Measurements from ENCODE around the gene PGAP6. TPM values are rescaled to one million over a fixed set of nuclear protein-coding genes. Genes with fewer than 3 reads are reported as not detected.
"Not testable (repeated sequence)": the region's sequence is repeated elsewhere in the genome, so short reads cannot be mapped to it uniquely, and the experiment has no call there.

PGAP6 gene, protein sequence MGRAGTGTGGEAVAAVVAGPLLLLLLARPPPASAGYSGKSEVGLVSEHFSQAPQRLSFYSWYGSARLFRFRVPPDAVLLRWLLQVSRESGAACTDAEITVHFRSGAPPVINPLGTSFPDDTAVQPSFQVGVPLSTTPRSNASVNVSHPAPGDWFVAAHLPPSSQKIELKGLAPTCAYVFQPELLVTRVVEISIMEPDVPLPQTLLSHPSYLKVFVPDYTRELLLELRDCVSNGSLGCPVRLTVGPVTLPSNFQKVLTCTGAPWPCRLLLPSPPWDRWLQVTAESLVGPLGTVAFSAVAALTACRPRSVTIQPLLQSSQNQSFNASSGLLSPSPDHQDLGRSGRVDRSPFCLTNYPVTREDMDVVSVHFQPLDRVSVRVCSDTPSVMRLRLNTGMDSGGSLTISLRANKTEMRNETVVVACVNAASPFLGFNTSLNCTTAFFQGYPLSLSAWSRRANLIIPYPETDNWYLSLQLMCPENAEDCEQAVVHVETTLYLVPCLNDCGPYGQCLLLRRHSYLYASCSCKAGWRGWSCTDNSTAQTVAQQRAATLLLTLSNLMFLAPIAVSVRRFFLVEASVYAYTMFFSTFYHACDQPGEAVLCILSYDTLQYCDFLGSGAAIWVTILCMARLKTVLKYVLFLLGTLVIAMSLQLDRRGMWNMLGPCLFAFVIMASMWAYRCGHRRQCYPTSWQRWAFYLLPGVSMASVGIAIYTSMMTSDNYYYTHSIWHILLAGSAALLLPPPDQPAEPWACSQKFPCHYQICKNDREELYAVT
- total RNA-seq: 10 to 100 TPM; 24.7 to 28.9 TPM
- long read RNA-seq, donor 1, transcript TMEM8A-204 (13 exons, 3,691 nt): major isoform, 16 of 32 reads
- long read RNA-seq, donor 1, partial matches to known transcripts: 9 of 32 reads
- long read RNA-seq, donor 1, other reads (novel, unspliced or antisense): 7 of 32 reads
- long read RNA-seq, donor 2, partial matches to known transcripts: 32 of 35 reads
- long read RNA-seq, donor 2, other reads (novel, unspliced or antisense): 3 of 35 reads

DNA sequence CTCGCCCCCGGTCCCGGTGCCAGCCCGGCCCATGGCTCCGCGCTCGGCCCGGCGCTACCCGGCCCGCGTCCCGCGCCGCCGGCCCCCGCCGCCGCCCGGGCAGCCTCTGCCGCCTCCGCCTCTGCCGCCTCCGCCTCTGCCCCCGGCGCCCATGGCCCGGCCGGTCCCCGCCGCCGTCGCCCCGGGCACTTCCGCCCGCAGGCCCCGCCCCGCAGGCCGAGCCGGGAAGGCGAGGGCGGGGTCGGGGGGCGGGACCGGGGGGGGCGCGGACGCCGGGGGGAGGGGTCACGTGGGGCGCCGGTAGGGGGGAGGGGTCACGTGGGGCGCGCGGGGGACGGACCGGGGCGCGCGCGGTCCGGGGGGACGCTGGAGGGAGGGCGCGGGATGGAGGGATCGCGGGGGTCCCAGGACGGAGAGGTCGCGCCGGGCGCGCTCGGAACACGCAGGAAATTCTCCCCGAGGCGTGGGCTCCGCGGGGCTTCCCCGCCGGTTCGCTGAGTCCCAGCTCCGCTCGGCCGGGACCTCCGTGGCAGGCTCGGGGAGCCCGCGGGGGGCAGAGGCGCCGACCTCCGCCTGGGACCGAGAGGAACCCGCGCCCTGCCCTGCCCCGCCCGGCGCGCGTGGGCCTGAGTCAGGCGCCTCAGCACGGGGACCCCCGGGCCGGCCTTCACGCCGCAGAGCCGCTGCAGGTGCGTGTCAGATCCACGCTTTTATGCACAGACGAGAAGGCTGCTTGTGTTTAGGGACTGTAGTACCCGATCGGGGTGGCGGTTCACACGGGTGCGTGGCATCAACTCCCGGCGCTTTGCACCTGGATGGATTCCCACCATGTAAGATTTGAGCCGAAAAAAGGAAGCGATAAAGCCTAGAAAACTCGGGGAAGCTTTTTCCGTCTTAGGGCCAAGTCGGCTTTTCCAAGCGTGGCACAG is at the start of gene PGAP6:
Gene PGAP6, minus strand, starts transcription at position 190 of the 929 bp plus-strand sequence. Its CDS starts 157 bp downstream, at position 33.
- intact Hi-C loops (cut with DNase I): no loop called here
- DNase-seq (ENCODE audit: low spot score): peak; percentile 84

DNA sequence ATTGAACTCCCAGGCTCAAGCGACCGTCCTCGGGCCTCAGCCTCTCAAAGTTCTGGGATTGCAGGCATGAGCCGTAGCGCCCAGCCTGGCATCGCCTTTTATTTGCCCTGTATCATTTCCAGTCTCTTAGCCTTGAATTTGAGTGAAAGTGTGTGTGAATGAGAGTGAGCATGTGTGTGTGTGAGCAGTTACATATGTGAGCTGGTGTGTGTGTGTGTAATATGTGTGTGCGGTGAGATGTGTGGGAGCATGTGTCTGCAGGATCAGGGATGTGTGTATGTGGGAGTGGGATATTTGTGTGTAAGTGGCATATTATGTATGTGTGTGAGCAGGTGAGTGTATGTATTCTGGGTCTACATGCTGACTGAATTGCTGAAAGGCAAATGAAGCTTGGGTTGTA is 49.1 kb upstream of the PGAP6 start:
- intact Hi-C loops (cut with DNase I): no loop called here
- no peak for DNase-seq (ENCODE audit: low spot score)

DNA sequence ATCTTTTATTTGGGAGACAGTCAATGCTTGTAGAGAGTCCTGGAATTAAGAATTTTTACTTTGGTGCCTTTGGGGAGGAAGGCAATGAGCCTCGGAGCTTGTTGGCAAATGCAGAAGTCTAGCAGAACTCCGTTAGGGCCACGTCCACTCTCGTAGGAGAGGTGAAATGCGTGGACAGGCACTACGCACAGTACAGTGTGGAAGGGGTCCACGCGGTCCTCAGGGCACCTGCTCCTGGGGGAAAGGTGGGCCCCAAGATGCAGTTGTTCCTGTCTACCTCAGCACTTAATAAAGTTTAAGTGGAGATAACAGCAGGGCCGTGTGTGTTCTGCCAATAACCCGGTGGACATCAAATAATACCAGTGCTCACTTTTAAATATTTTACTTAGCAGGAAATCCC is 45.5 kb upstream of the PGAP6 start:
- intact Hi-C loops (cut with DNase I): no loop called here
- no peak for DNase-seq (ENCODE audit: low spot score)

DNA sequence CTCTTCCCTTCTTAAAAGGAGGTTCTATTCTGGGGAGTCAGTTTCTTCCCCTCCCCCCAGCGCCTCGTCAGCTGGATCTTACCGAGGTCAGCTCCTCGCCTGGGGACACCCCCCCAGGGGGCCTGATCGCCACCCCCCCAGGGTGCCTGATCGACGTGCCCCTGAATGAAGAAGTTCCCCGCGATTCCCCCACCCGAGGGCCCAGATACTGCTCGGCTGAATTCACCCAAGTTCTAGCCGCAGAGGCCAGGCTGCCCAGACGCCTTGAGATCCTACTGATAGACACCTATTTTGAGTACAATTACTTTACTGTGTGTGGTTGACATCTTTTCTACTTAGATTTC is 45.1 kb upstream of the PGAP6 start:
- DNase-seq (ENCODE audit: low spot score): no peak
- intact Hi-C loops (cut with DNase I): no loop called here

DNA sequence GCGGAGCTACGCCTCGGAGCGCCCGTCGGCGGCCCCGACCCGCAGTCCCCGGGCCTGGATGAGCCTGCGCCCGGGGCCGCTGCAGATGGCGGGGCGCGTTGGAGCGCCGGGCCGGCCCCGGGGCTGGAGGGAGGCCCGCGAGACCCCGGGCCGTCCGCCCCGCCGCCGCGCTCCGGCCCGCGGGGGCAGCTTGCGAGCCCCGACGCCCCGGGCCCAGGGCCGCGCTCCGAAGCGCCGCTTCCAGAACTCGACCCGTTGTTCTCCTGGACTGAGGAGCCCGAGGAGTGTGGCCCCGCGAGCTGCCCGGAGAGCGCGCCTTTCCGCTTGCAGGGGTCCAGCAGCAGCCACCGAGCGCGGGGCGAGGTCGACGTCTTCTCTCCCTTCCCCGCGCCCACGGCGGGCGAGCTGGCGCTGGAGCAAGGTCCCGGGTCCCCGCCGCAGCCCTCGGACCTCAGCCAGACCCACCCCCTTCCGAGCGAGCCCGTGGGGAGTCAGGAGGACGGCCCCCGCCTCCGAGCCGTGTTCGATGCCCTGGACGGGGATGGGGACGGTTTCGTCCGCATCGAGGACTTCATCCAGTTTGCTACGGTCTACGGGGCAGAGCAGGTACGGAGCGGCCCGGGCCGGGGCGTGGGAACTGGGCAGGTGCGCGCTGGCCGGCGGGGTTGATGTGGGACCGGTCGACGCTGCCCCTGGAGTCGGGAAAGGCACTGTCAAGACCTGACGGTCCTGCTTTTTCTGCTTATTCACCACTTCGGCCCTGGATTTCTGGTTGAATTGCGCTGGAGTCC is 44.5 kb upstream of the PGAP6 start:
- intact Hi-C loops (cut with DNase I): no loop called here
- DNase-seq (ENCODE audit: low spot score): no peak

DNA sequence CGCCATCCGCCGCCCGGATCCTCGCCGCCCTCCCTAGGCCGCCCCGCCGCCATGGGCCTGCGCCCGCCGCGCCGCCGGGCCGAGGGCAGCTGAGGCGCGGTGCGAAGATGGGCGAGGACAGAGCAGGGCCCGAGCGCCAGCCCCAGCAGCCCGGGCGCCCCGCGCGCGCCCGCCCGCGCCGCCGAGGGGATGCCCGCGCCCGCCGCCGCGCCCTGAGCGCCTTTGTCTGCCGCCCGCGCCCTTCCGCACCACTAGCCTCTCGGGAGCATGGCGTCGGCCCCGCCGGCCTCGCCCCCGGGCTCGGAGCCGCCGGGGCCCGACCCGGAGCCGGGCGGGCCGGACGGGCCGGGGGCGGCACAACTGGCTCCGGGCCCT is 43.9 kb upstream of the PGAP6 start:
- intact Hi-C loops (cut with DNase I): no loop called here
- no peak for DNase-seq (ENCODE audit: low spot score)

DNA sequence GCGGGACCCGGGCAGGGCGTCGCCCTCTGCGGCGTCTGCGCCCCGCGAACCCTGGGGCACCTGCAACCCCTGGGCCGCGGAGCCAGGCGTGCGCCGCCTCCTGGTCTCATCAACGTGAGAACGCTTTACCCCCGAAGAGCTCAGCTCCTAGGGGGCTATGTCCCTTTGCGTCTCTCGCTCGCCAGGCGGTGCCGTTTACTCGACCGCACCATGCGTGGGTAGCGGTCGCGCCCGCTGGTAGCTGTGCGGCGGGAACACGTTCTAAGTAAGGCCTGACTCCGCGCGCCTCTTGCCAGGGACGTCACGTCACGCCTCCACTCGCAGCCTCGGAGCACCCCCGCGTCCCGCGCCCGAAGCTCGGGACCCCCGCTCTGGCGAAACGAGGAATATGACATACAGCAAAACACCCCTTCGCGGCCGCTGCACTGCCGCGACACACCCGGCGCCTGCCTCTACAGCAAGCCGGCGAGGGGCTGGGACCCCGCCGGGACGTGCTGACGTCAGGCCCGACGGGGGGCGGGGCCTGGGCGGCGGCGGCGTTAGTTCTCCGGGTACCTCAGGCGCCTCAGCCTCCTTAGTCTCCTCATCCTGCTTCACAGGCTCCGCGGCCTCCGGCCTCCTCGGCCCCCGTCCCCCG is 43.4 kb upstream of the PGAP6 start, which contains the start of gene RAB11FIP3:
Gene RAB11FIP3, plus strand, starts transcription at position 568 of the 637 bp plus-strand sequence. CDS start 358 bp downstream, outside the sequence.
- peak; percentile 95 for DNase-seq (ENCODE audit: low spot score)
- intact Hi-C loops (cut with DNase I): no loop called here

DNA sequence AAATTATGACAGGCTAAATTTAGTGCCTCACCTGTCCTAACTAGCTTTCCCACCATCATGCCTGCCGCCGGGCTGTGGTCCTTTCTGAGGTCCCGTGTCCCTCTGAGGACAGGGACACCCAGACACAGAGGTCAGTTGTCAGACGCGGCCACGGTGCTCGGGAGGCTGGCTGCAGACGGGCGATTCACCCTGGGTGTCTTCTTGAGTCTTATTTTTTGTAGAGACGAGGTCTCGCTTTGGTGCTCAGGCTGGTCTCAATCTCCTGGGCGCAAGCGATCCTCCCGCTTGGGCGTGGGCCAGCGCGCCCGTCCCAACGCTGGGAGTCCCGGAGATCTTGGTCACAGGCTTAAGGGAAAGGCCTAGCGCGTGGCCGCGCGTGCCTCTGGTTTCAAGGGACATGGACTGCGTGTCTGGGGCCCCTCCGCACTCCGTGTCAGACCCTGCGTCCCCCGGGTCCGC is 42.9 kb upstream of the PGAP6 start:
- intact Hi-C loops (cut with DNase I): no loop called here
- DNase-seq (ENCODE audit: low spot score): peak; percentile 88

DNA sequence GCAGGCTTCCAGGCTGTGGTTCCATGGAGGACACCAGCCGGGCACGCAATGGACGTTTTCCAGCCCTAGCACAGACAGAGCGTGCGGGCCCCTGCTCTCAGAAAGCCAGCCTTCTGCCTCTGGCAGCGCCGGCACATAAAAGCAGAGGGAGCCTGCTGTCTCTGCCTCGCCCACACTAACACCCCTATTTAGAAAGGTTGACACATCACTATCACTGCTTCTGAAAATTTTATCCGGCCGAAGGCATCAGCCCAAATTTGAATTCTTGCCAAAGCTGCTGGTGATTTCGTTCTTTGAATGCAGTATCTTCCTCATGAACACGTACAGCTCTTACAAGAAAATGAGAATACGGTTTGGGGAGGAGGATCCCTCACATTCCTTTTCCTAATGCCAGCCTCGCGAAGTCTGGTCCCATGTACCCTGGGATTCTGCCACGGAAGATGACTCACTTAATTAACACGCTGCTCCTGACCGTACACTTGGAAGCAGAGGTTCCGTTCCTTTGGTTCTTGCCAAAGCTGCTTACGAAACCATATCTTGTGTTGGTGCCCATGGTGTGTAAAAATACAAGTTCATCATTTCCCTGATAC is 42.4 kb upstream of the PGAP6 start:
- intact Hi-C loops (cut with DNase I): no loop called here
- DNase-seq (ENCODE audit: low spot score): peak; percentile 80

DNA sequence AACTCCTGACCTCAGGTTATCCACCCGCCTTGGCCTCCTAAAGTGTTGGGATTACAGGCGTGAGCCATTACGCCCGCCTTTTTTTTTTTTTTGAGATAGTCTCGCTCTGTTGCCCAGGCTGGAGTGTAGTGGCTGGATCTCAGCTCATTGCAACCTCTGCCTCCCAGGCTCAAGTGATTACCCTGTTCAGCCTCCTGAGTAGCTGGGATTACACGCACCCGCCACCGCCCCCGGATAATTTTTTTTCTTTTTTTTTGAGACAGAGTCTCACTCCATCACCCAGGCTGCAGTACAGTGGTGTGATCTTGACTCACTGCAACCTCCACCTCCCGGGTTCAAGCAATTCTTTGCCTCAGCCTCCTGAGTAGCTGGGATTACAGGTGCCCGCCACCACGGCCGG is 40.4 kb upstream of the PGAP6 start:
- intact Hi-C loops (cut with DNase I): not testable (repeated sequence)

DNA sequence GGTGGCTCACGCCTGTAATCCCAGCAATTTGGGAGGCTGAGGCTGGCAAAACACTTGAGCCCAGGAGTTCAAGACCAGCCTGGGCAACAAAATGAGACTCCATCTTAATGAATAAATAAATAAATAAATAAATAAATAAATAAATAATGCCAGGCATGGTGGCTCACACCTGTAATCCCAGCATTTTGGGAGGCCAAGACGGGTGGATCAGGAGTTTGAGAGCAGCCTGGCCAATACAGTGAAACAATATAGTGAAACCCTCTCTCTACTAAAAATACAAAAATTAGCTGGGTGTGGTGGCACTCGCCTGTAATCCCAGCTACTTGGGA is 33.4 kb upstream of the PGAP6 start:
- intact Hi-C loops (cut with DNase I); DNase-seq (ENCODE audit: low spot score): not testable (repeated sequence)

More for the DNA sequence above, 40.4 kb upstream of the PGAP6 start:
- DNase-seq (ENCODE audit: low spot score): not testable (repeated sequence)

DNA sequence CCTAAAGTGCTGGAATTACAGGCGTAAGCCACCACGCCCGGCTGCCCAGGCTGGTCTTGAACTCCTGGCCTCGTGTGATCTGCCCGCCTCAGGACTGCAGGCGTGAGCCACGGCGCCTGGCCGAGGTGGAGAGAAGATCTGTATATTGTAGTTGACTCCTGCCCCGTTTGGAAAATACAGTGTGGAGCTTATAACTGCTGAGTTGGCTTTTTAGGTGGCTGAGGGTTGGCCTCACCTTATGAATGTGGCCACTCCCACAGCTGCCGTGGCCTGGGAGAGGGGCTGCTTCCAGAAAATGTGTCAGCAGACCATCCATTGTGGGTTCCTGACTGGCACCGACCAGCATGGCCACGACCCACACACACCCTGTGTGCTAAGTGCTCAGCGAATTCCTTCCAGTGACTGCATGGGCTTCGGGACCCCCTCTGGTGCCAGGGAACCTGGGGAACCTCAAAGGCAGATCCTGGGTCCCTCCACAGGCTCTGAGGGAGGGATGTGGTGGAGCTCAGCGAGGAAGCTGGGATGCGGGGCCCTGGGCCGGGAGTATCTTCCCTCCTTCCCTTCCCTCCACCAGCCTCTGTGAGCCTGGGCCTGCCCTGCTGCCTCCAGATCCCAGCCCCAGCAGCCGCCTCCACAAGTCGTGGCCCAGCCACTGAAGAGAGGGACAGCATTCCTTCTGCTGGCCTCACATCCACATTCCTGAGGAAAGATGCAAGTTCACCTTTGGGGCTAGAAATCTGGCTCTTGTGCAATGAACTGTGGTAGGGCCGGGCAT is 32.8 kb upstream of the PGAP6 start:
- DNase-seq (ENCODE audit: low spot score): no peak
- intact Hi-C loops (cut with DNase I): no loop called here

DNA sequence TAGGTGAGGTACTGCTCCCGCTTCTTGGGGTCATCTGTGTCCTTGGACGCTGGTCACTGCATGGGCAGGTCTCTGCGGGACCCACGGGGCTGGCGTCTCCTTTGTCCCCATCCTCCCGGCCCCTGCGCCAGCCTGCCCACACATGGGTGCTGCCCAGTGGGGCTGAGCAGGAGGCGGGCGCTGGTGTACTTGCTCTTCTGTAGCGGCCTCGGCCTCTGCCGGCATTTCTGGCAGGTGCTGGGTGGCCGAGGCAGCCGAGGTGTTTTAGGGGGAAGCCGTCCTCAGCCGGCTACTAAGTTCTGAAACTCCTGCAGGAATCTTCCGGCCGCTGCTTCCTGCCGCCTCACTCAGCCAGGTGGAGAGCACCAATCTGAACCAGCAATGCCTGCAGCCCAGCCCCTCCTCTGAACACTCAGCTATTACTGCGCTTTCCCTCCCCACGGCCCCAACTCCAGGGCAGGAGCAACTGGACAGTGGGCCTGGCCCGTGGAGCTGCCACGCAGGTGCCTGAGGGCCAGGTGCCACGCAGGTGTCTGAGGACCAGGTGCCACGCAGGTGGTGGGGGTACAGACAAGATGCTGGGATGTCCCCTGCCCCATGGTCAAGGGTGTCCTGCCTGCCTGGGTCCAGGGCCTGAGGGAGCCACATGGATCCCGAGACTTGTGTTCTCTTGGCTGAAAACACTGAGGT is 29.9 kb upstream of the PGAP6 start:
- intact Hi-C loops (cut with DNase I): no loop called here
- no peak for DNase-seq (ENCODE audit: low spot score)

DNA sequence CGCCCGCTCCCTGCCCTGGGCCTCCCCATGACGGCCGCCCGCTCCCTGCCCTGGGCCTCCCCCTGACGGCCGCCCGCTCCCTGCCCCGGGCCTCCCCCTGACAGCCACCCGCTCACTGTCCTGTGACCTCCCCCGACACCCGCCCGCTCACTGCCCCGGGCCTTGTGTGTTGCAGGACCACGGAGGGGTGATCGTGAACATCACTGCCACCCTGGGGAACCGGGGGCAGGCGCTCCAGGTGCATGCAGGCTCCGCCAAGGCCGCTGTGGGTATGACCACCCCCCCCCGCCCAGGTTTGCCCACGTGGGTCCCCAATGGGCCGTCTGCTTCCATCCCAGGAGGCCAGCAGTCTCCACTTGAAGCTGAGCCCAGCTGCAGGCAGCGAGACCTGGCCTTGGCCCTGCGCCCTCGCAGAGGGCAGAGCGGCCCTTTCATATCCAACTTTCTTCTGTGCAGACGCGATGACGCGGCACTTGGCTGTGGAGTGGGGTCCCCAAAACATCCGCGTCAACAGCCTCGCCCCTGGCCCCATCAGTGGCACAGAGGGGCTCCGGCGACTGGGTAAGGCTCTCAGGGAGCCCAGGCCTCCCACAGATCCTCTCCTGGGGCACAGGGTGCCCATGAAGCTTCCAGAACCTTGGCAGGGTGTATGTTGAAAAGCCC is 28.9 kb upstream of the PGAP6 start:
- intact Hi-C loops (cut with DNase I): no loop called here
- no peak for DNase-seq (ENCODE audit: low spot score)

DNA sequence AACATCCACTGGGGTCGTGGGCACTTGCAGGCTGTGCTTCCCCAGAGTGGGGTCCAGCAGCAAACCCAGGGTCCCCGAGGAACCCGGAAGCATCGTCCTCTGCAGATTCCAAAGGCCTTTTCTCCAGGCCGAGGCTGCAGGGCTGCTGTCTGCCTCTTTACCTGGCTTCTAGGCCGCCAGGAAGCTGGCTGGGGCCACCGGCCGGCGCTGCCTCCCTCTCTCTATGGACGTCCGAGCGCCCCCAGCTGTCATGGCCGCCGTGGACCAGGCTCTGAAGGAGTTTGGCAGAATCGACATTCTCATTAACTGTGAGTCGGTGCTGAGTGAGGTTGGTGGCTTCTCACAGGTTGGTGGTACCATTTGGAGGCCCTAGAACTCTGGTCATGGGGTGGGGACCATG is 25.5 kb upstream of the PGAP6 start:
- DNase-seq (ENCODE audit: low spot score): no peak
- intact Hi-C loops (cut with DNase I): loop anchor here in 1 of 2 donors (1.0 kb wide), 1 partner anchor 30 kb away; no protein-coding TSS in a partner anchor

All from posterior vena cava (tissue), 2 donors.